ENCODE data around the gene ST6GALNAC2.

ST6GALNAC2 gene

GRCh38 chr17:76531486-76532038, 54.1 kb downstream of the ST6GALNAC2 start:
- Mint-ChIP-seq H3K27ac (peak overlapping the region; percentile 88 to 97 (median 90)), H3K4me3 (peak overlapping the region; percentile 0 to 63 (median 21)), H3K27me3 (ENCODE audit: low read depth) (peaks cover 13% of the 10 kb centered on the region), H3K4me1 (peaks cover 69% of the 10 kb centered on the region), H3K9me3 (no peaks in the 10 kb centered on the region), H3K36me3 (ENCODE audit: low read depth) (no peaks in the 10 kb centered on the region)
- no peak for TF ChIP-seq CTCF (IDR thresholded peaks at IDR 0.05; ENCODE audit: unreplicated experiment in 3 of 3)

- TF ChIP-seq CTCF (IDR thresholded peaks at IDR 0.05; ENCODE audit: unreplicated experiment in 3 of 3): no peak
- Mint-ChIP-seq H3K36me3 (ENCODE audit: low read depth) (no peaks in the 10 kb centered on the region), H3K4me3 (no peak overlapping the region), H3K27ac (peak overlapping the region; percentile 97 to 98 (median 97)), H3K27me3 (ENCODE audit: low read depth) (peaks cover 8% of the 10 kb centered on the region), H3K4me1 (peaks cover 63% of the 10 kb centered on the region), H3K9me3 (no peaks in the 10 kb centered on the region)
Observed at GRCh38 chr17:76530811-76531485, 54.7 kb downstream of the ST6GALNAC2 start.

- Mint-ChIP-seq H3K9me3 (no peaks in the 10 kb centered on the region), H3K4me1 (peaks cover 61% of the 10 kb centered on the region)
Observed at GRCh38 chr17:76530095-76530723, 55.5 kb downstream of the ST6GALNAC2 start.

GRCh38 chr17:76529224-76530094, 56.2 kb downstream of the ST6GALNAC2 start:
- peaks cover 62% of the 10 kb centered on the region for H3K4me1 Mint-ChIP-seq
- TF ChIP-seq CTCF (IDR thresholded peaks at IDR 0.05; ENCODE audit: unreplicated experiment in 3 of 3): no peak
- peaks cover 6% of the 10 kb centered on the region for H3K27me3 Mint-ChIP-seq (ENCODE audit: low read depth)
- H3K36me3 Mint-ChIP-seq (ENCODE audit: low read depth): no peaks in the 10 kb centered on the region
- H3K4me3 Mint-ChIP-seq: peak overlapping the region; percentile 43 to 61 (median 47)
- peak overlapping the region; percentile 97 to 98 (median 97) for H3K27ac Mint-ChIP-seq
- H3K9me3 Mint-ChIP-seq: no peaks in the 10 kb centered on the region

More at GRCh38 chr17:76530095-76530723, 55.5 kb downstream of the ST6GALNAC2 start:
- Mint-ChIP-seq H3K36me3 (ENCODE audit: low read depth) (no peaks in the 10 kb centered on the region), H3K27me3 (ENCODE audit: low read depth) (peaks cover 8% of the 10 kb centered on the region), H3K27ac (peak overlapping the region; percentile 97 to 98 (median 97)), H3K4me3 (peak overlapping the region in 2 of 3 experiments; percentile 61 to 63)
- TF ChIP-seq CTCF (IDR thresholded peaks at IDR 0.05; ENCODE audit: unreplicated experiment in 3 of 3): no peak

- H3K36me3 Mint-ChIP-seq (ENCODE audit: low read depth): no peaks in the 10 kb centered on the region
- TF ChIP-seq CTCF (IDR thresholded peaks at IDR 0.05; ENCODE audit: unreplicated experiment in 3 of 3): no peak
- H3K9me3 Mint-ChIP-seq: no peaks in the 10 kb centered on the region
- peaks cover 59% of the 10 kb centered on the region for H3K4me1 Mint-ChIP-seq
- peak overlapping the region; percentile 97 to 98 (median 97) for H3K27ac Mint-ChIP-seq
- peak overlapping the region in 1 of 3 experiments; percentile 52 for H3K4me3 Mint-ChIP-seq
- peaks cover 10% of the 10 kb centered on the region for H3K27me3 Mint-ChIP-seq (ENCODE audit: low read depth)
Observed at GRCh38 chr17:76528528-76529223, 57.0 kb downstream of the ST6GALNAC2 start.

All from nephron (organoid).